Jurkat, Clone E6-1 (cell line): ENCODE results near the gene DHRSX.
"Not testable (repeated sequence)": the region's sequence is repeated elsewhere in the genome, so short reads cannot be mapped to it uniquely, and the experiment has no call there.

Experiments
- DNase-seq: peaks from one replicate; pipeline ENCODE4 v3.0.0-alpha.2; 2011; ENCODE audit warnings: low read depth, low spot score
- H3K4me3 ChIP-seq: 2 replicates; pipeline ENCODE4 v1.5.1; 2011; ENCODE audit warnings: mild to moderate bottlenecking, low read length, control low read depth, moderate library complexity

The DHRSX gene

GRCh38 chrX:2521092-2521926 lies 20.5 kb upstream of the DHRSX start:
- no peak overlapping the region for H3K4me3 ChIP-seq
- no peak for DNase-seq

GRCh38 chrX:2520539-2520938 lies 19.8 kb upstream of the DHRSX start:
- H3K4me3 ChIP-seq: no peak overlapping the region
- no peak for DNase-seq

- not testable (repeated sequence) for H3K4me3 ChIP-seq, DNase-seq
Observed at GRCh38 chrX:2519638-2520037, 18.9 kb upstream of the DHRSX start.

GRCh38 chrX:2517055-2517454 lies 16.3 kb upstream of the DHRSX start:
- H3K4me3 ChIP-seq: no peak overlapping the region; the same call in 1 of the 2 replicates

GRCh38 chrX:2516623-2517022 lies 15.8 kb upstream of the DHRSX start:
- DNase-seq: peak; percentile 20
- no peak overlapping the region; the same call in 1 of the 2 replicates for H3K4me3 ChIP-seq

More at GRCh38 chrX:2517055-2517454, 16.3 kb upstream of the DHRSX start:
- peak; percentile 26 for DNase-seq

GRCh38 chrX:2514131-2514530 lies 13.4 kb upstream of the DHRSX start:
- DNase-seq: no peak
- H3K4me3 ChIP-seq: no peak overlapping the region

GRCh38 chrX:2513121-2513664 lies 12.4 kb upstream of the DHRSX start:
- DNase-seq: no peak
- no peak overlapping the region for H3K4me3 ChIP-seq

GRCh38 chrX:2512501-2512900 lies 11.7 kb upstream of the DHRSX start:
- H3K4me3 ChIP-seq: no peak overlapping the region
- no peak for DNase-seq

GRCh38 chrX:2511326-2511725 lies 10.6 kb upstream of the DHRSX start:
- no peak for DNase-seq
- H3K4me3 ChIP-seq: no peak overlapping the region

- no peak overlapping the region for H3K4me3 ChIP-seq
- DNase-seq: no peak
Observed at GRCh38 chrX:2508648-2509335, 8.0 kb upstream of the DHRSX start.

- DNase-seq: no peak
- no peak overlapping the region for H3K4me3 ChIP-seq
Observed at GRCh38 chrX:2507904-2508627, 7.3 kb upstream of the DHRSX start.

GRCh38 chrX:2507196-2507595 lies 6.4 kb upstream of the DHRSX start:
- no peak for DNase-seq
- H3K4me3 ChIP-seq: no peak overlapping the region

- not testable (repeated sequence) for DNase-seq, H3K4me3 ChIP-seq
Observed at GRCh38 chrX:2505341-2505740, 4.6 kb upstream of the DHRSX start.

GRCh38 chrX:2504706-2505332 lies 4.0 kb upstream of the DHRSX start:
- no peak for DNase-seq
- H3K4me3 ChIP-seq: no peak overlapping the region

GRCh38 chrX:2503591-2504500 lies 3.1 kb upstream of the DHRSX start:
- DNase-seq: no peak
- H3K4me3 ChIP-seq: no peak overlapping the region

- DNase-seq: no peak
Observed at GRCh38 chrX:2502668-2503519, 2.1 kb upstream of the DHRSX start.

GRCh38 chrX:2502120-2502667 lies 1.4 kb upstream of the DHRSX start:
- no peak for DNase-seq

More at GRCh38 chrX:2502668-2503519, 2.1 kb upstream of the DHRSX start:
- H3K4me3 ChIP-seq: no peak overlapping the region

More at GRCh38 chrX:2502120-2502667, 1.4 kb upstream of the DHRSX start:
- H3K4me3 ChIP-seq: no peak overlapping the region
